ENCODE results near the gene DSTYK.

The DSTYK gene

DNA sequence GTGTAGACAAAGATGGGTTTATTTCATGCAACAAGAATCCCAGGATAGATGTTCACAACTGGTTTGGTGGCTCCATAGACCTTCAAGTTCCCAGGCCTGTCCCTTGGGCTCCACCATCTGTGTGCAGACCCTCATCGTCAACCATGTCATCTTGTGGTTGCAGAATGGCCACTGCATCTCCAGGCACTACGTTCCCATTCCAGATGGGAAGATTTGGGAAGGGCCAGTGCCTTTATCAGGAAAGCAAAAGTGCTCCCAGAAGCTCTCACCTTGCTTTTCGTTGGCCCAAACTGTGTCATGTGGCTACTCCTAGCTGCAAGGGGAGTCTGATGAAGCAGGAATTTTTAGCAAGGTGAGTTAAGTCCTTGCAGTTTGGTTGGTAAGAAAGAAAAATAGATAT lies 29.1 kb upstream of the DSTYK start:
- H3K4me3 ChIP-seq (replicated peaks in 1 of 2; ENCODE audit: low read depth in 2 of 2, low read length in 2 of 2), result no peak overlapping the region
- TF ChIP-seq, protein P1, sequence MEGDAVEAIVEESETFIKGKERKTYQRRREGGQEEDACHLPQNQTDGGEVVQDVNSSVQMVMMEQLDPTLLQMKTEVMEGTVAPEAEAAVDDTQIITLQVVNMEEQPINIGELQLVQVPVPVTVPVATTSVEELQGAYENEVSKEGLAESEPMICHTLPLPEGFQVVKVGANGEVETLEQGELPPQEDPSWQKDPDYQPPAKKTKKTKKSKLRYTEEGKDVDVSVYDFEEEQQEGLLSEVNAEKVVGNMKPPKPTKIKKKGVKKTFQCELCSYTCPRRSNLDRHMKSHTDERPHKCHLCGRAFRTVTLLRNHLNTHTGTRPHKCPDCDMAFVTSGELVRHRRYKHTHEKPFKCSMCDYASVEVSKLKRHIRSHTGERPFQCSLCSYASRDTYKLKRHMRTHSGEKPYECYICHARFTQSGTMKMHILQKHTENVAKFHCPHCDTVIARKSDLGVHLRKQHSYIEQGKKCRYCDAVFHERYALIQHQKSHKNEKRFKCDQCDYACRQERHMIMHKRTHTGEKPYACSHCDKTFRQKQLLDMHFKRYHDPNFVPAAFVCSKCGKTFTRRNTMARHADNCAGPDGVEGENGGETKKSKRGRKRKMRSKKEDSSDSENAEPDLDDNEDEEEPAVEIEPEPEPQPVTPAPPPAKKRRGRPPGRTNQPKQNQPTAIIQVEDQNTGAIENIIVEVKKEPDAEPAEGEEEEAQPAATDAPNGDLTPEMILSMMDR (IDR thresholded peaks at IDR 0.05; ENCODE audit: low read depth, low read length), result no peak
- DNase-seq (ENCODE audit: low read depth in 2 of 2), result no peak

- TF ChIP-seq, protein P1 (IDR thresholded peaks at IDR 0.05; ENCODE audit: low read depth, low read length), result no peak
- no peak for DNase-seq (ENCODE audit: low read depth in 2 of 2)
- no peak overlapping the region for H3K4me3 ChIP-seq (replicated peaks in 1 of 2; ENCODE audit: low read depth in 2 of 2, low read length in 2 of 2)
These were observed 28.6 kb upstream of the DSTYK start for GRCh38 chr1:205240118-205240517.

- DNase-seq (ENCODE audit: low read depth in 2 of 2), result no peak
- no peak overlapping the region for H3K4me3 ChIP-seq (replicated peaks in 1 of 2; ENCODE audit: low read depth in 2 of 2, low read length in 2 of 2)
- TF ChIP-seq, protein P1 (IDR thresholded peaks at IDR 0.05; ENCODE audit: low read depth, low read length), result no peak
These were observed 27.6 kb upstream of the DSTYK start for GRCh38 chr1:205239078-205239477.

DNA sequence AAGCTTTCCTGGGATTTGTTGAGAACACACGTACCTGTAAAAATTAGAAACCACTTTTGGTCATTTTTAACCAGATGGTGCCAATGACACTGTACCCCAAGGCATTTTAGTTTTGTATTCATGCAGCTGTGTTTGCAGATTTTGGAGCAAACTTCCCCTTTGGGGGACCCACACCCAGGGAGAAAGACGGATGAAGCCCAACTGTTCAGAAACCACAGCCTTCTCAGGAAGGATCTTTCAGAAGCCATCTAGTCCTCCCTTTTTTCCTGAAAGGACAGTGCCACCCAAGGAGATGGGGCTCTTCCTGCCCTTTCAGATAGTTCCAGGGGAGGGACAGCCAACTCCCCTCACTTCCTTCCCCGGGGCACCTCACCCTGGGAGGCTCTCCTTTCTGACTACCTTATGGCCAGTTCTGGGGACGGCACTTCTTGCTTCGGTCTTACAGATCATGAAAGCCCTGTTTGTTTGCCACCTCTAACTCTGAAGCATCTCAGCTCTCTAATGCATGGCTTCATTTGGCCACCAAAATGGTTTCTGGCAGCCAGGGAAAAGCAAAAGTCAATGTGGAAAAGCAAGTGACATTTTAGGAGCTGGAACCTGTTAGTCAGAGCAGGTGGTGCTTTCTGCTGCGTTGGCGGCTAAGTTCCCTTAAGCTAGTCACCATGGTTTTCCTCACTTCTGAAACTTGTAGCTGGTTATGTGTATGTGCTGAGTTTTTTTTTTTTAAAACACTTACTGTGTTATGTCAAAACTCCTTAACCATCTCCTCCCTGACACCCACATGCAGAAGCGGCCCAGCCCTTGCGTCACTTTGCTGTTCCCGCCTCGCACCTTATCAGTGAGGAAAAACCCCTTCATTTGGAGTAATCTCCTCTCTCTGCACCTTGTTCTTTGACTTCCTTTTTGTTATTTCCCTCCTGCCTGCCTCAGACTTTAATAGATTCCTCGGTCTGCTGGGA lies 26.3 kb upstream of the DSTYK start:
- no peak overlapping the region for H3K4me3 ChIP-seq (replicated peaks in 1 of 2; ENCODE audit: low read depth in 2 of 2, low read length in 2 of 2)
- TF ChIP-seq, protein P1 (IDR thresholded peaks at IDR 0.05; ENCODE audit: low read depth, low read length), result no peak
- no peak for DNase-seq (ENCODE audit: low read depth in 2 of 2)

DNA sequence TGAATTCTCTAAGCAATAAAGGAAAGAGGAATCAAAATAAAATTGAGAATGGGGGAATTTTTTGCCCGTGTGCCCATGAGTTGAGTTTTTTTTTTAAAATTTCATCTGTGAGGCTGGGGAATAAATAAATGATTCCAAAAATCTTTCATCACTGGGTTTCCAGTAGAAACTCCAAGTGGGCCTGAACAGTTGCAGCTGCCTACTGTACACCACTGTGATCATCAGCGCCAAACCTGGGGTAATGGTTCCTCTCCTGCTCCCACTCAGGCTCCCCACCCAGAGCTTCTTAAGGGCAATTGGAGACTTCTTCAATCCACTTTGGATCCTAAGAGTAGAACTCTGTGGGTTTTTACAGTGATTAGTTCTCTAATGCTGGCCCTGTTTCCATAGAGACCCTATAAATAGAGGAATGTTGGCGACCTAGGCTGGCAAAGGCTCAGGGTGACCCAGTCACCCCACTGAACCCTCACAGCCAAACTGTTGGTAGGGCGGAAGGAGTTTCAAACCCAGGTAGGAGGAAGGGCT lies 25.5 kb upstream of the DSTYK start:
- H3K4me3 ChIP-seq (replicated peaks in 1 of 2; ENCODE audit: low read depth in 2 of 2, low read length in 2 of 2), result no peak overlapping the region
- TF ChIP-seq, protein P1 (IDR thresholded peaks at IDR 0.05; ENCODE audit: low read depth, low read length), result no peak
- no peak for DNase-seq (ENCODE audit: low read depth in 2 of 2)

DNA sequence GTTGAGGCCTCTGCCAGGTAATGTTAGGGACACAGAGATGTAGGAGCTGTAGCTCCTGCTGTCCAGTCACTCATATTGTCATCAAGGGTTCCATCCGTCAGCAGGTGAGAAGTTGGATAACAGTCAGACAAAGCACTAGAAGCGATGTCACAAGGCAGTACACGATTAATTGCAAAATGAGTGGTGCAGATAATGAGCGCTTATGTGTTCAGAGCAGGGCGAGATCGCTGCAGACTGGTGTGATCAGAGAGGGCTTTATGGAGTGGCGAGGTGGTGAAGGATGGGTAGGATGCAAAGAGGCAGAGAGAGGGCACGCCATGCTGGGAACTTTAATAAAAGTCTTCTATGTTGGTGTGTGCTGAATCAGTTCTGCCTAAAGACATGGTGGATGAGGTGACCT lies 25.0 kb upstream of the DSTYK start:
- TF ChIP-seq, protein P1 (IDR thresholded peaks at IDR 0.05; ENCODE audit: low read depth, low read length), result no peak
- no peak for DNase-seq (ENCODE audit: low read depth in 2 of 2)
- no peak overlapping the region for H3K4me3 ChIP-seq (replicated peaks in 1 of 2; ENCODE audit: low read depth in 2 of 2, low read length in 2 of 2)

All from cardiac fibroblast (primary cell).